K562 (cell line): Measurements from ENCODE around the gene C1QTNF5. TPM values are rescaled to one million over a fixed set of nuclear protein-coding genes. Genes with fewer than 3 reads are reported as not detected.

Source experiments
- ATAC-seq: fragments of 200-7000 bp; cut with Tn5 transposase; 3 replicates; pipeline ENCODE4 v1.9.1; 2020; ENCODE audit warnings: moderate library complexity
- BruUV-seq: library from RNA; stranded (reverse); fragments of 400-500 nt; replicated peaks from 2 replicates; lab custom pipeline; 2021; lab: Mats Ljungman, UMichigan
- CTCF ChIA-PET: fragments of 300-600 bp; formaldehyde crosslinking; extraction: SDS; loops from one replicate; lab custom pipeline; 2021; ENCODE audit warnings: low intra/inter-chr PET ratio; lab: Yijun Ruan, JAX
- POLR2A ChIA-PET: fragments of 300-600, 350-650 bp; sonication (Branson Sonifier 250); formaldehyde crosslinking; extraction: SDS; loops from one replicate; lab custom pipeline; 2021; ENCODE audit warnings: antibody characterized with exemption, inconsistent platforms; lab: Yijun Ruan, JAX
- DNase-seq, 4 experiments: peaks; one replicate each; pipeline versions ENCODE4 v3.0.0 to v3.0.0-alpha.2; 2011 to 2018; ENCODE audit warnings: low spot score in 3 of 4, mixed read lengths in 3 of 4; ENCODE audit errors: extremely low read depth in 1 of 4
- FAIRE-seq: peaks from 2 replicates; lab custom pipeline; 2011; peaks lifted over from hg19 to GRCh38; lab: Jason Lieb, UNC
- H2AFZ ChIP-seq: 2 replicates; pipeline ENCODE4 v1.6.0; 2011; ENCODE audit warnings: low read depth, low read length, control low read depth, inconsistent platforms
- H3K27ac ChIP-seq: fragments of 200-600 bp; 3 replicates; pipeline ENCODE4 v1.8.0; 2011; ENCODE audit warnings: low read depth, mild to moderate bottlenecking, control low read depth, inconsistent platforms, low read length, moderate library complexity, mixed read lengths; ENCODE audit errors: extremely low read depth
- H3K27me3 ChIP-seq, 2 experiments: fragments of 300-600 bp in 1 of 2; 2 replicates in 1 of 2; 3 replicates in 1 of 2; pipeline versions ENCODE4 v1.6.0 to v1.8.0; 2011; ENCODE audit warnings: inconsistent platforms in 2 of 2, low read length in 2 of 2, mild to moderate bottlenecking in 1 of 2, mixed read lengths in 1 of 2, moderate library complexity in 1 of 2; ENCODE audit not compliant: control insufficient read depth in 2 of 2, insufficient read depth in 2 of 2
- H3K36me3 ChIP-seq: fragments of 300-600 bp; 3 replicates; pipeline ENCODE4 v1.8.0; 2011; ENCODE audit warnings: mild to moderate bottlenecking, low read length, inconsistent platforms; ENCODE audit not compliant: control insufficient read depth, insufficient read depth
- H3K4me1 ChIP-seq, 2 experiments: fragments of 200-600 bp in 1 of 2; replicated peaks in 1 of 2; 2 replicates in 1 of 2; 3 replicates in 1 of 2; pipeline versions ENCODE4 v1.5.1 to v1.8.0; 2011; ENCODE audit warnings: inconsistent platforms in 2 of 2, low read length in 2 of 2, mild to moderate bottlenecking in 1 of 2, mixed read lengths in 1 of 2, moderate library complexity in 1 of 2; ENCODE audit not compliant: control insufficient read depth in 2 of 2, insufficient read depth in 2 of 2
- H3K4me2 ChIP-seq: 2 replicates; pipeline ENCODE4 v1.6.1; 2011; ENCODE audit warnings: low read length, control low read depth, inconsistent platforms, mixed read lengths; ENCODE audit not compliant: insufficient read depth
- H3K4me3 ChIP-seq: fragments of 200-600 bp; sonication (generic), shearing (Covaris generic); 2 replicates; pipeline ENCODE4 v1.5.1; 2016; ENCODE audit warnings: control low read depth, inconsistent platforms
- H3K79me2 ChIP-seq: fragments of 200-600 bp; 3 replicates; pipeline ENCODE4 v1.8.0; 2011; ENCODE audit warnings: low read length, inconsistent platforms; ENCODE audit not compliant: control insufficient read depth, insufficient read depth
- H3K9ac ChIP-seq, 2 experiments: 2 replicates each; pipeline versions ENCODE4 v1.6.0 to v1.6.1; 2011; ENCODE audit warnings: low read depth in 2 of 2, low read length in 2 of 2, control low read depth in 1 of 2, inconsistent platforms in 1 of 2, mild to moderate bottlenecking in 1 of 2, mixed read lengths in 1 of 2; ENCODE audit not compliant: insufficient read depth in 1 of 2
- H3K9me1 ChIP-seq: one replicate; pipeline ENCODE4 v1.6.0; 2011; ENCODE audit warnings: inconsistent platforms, mild to moderate bottlenecking, low read length, moderate library complexity; ENCODE audit not compliant: control insufficient read depth, insufficient read depth
- H3K9me3 ChIP-seq: replicated peaks from 2 replicates; pipeline ENCODE4 v1.5.1; 2011; ENCODE audit warnings: low read depth, low read length, inconsistent platforms; ENCODE audit not compliant: control insufficient read depth, insufficient read depth
- H4K20me1 ChIP-seq: replicated peaks from 2 replicates; pipeline ENCODE4 v1.6.1; 2011; ENCODE audit warnings: low read length, inconsistent platforms, mixed read lengths; ENCODE audit not compliant: control insufficient read depth, insufficient read depth
- COPS2 ChIP-seq: fragments of 450-650 bp; conservative IDR thresholded peaks from 2 replicates; pipeline ENCODE4 v1.6.1; 2016; ENCODE audit warnings: mild to moderate bottlenecking, moderate library complexity
- CREM ChIP-seq: IDR thresholded peaks from 2 replicates; pipeline ENCODE4 v1.6.1; 2014; ENCODE audit warnings: antibody characterized with exemption, low read depth
- ETV1 ChIP-seq: fragments of 450-650 bp; conservative IDR thresholded peaks from 2 replicates; pipeline ENCODE4 v1.6.1; 2016; ENCODE audit warnings: missing genetic modification characterization, control low read depth, low read depth, missing compliant biosample characterization
- FOXP1 ChIP-seq: sonication (generic); formaldehyde crosslinking; IDR thresholded peaks from 2 replicates; pipeline ENCODE4 v1.8.0; 2022; ENCODE audit warnings: mild to moderate bottlenecking, missing genetic modification reagents
- KDM4B ChIP-seq, 2 experiments: fragments of 450-650 bp in 1 of 2; sonication (generic) in 1 of 2; IDR thresholded peaks; 2 replicates each; pipeline ENCODE4 v1.6.1; 2016 to 2017; ENCODE audit warnings: borderline replicate concordance in 2 of 2, antibody characterized with exemption in 1 of 2, low read depth in 1 of 2, mild to moderate bottlenecking in 1 of 2
- MTA3 ChIP-seq: fragments of 450-650 bp; formaldehyde crosslinking; IDR thresholded peaks from 2 replicates; pipeline ENCODE4 v1.6.1; 2017; ENCODE audit warnings: mild to moderate bottlenecking, borderline replicate concordance
- NCOA1 ChIP-seq: fragments of 450-650 bp; IDR thresholded peaks from 2 replicates; pipeline ENCODE4 v1.6.1; 2016; ENCODE audit warnings: low read depth
- PREB ChIP-seq: sonication (generic); formaldehyde crosslinking; IDR thresholded peaks from 2 replicates; pipeline ENCODE4 v1.8.1; 2023; ENCODE audit warnings: mild to moderate bottlenecking, missing genetic modification reagents
- TCFL5 ChIP-seq: fragments of 250-450 bp; sonication (Bioruptor Pico); conservative IDR thresholded peaks from 2 replicates; pipeline ENCODE4 v1.6.1; 2021; ENCODE audit warnings: mild to moderate bottlenecking, moderate library complexity, matching md5 sums
- YBX1 ChIP-seq: fragments of 450-650 bp; IDR thresholded peaks from 2 replicates; pipeline ENCODE4 v1.7.1; 2016; ENCODE audit warnings: mild to moderate bottlenecking
- ZNF644 ChIP-seq: fragments of 200-800 bp; sonication (Bioruptor generic); IDR thresholded peaks from 2 replicates; pipeline ENCODE4 v1.6.1; 2016; ENCODE audit warnings: low read depth, missing genetic modification characterization, missing compliant biosample characterization
- WGBS: fragments of 100-300 bp; shearing (Covaris generic); methylation state at CpG from one replicate; pipeline ENCODE4 v1.1.6; 2016; ENCODE audit warnings: low coverage, mixed read lengths; ENCODE audit not compliant: insufficient coverage; ENCODE audit errors: missing lambda C conversion rate; 5-methylcytosine and 5-hydroxymethylcytosine counted together
- in situ Hi-C: fragments of 300-500 bp; cut with MboI; formaldehyde crosslinking; loops from 4 replicates; pipeline ENCODE4 v1.15.0; 2018; ENCODE audit warnings: inconsistent platforms, mixed read lengths
- intact Hi-C: fragments of 100-400 bp; cut with micrococcal nuclease; formaldehyde crosslinking; loops from 2 replicates; pipeline ENCODE4 v1.14.2; 2022
- polyA plus RNA-seq, 8 experiments: library from polyadenylated mRNA; depleted of rRNA in 4 of 8; stranded (reverse) in 5 of 8; unstranded in 3 of 8; fragments of >200 nt; fragmentation: Nextera tagmentation in 2 of 8; fragmentation: Illumina TruSeq in 1 of 8; extraction: Ambion mirVana in 2 of 8; extraction: Trizol in 1 of 8; gene quantifications; 2 replicates each; pipeline versions ENCODE4 v1.2.1 to v1.2.3, GENCODE V29; 2011 to 2014; ENCODE audit warnings: inconsistent platforms in 1 of 8, missing spikeins in 1 of 8
- total RNA-seq, 7 experiments: library from RNA; depleted of rRNA in 6 of 7; stranded (reverse); fragments of >200 nt in 6 of 7; fragmentation: Illumina TruSeq in 2 of 7; extraction: Trizol in 2 of 7; gene quantifications; 2 replicates each; pipeline versions ENCODE4 v1.2.1 to v1.2.3, GENCODE V29; 2011 to 2021; ENCODE audit warnings: low replicate concordance in 1 of 7

C1QTNF5 gene
- total and polyA plus RNA-seq, 9 of the 15 experiments (the other 6 are each of a cell fraction or from before 2014, with no cell fraction given): 0.07 to 0.76 (median 0.24) TPM; not detected in 1

- TF ChIP-seq TCFL5 (CRISPR knock-in tag): no peak
These were observed 22.6 kb upstream of the C1QTNF5 start (continued) for GRCh38 chr11:119363081-119363850.

- Histone ChIP-seq H3K36me3 (peaks cover 22% of the 10 kb centered on the region), H2AFZ (no peak overlapping the region), H4K20me1 (no peaks in the 10 kb centered on the region), H3K9ac (peak overlapping the region in 1 of 2 experiments; percentile 93; a peak in 3 of 4 replicates), H3K9me3 (no peaks in the 10 kb centered on the region), H3K27me3 (no peaks in the 10 kb centered on the region), H3K4me1 (peaks cover 50 to 52% of the 10 kb centered on the region in 2 experiments), H3K27ac (no peak overlapping the region), H3K79me2 (peaks cover 18% of the 10 kb centered on the region; the same call in 2 of the 3 replicates), H3K4me3 (no peak overlapping the region), H3K9me1 (peaks cover 5% of the 10 kb centered on the region), H3K4me2 (peak overlapping the region; percentile 24; the same call in 1 of the 2 replicates)
- in situ Hi-C loops: no loop called here
- no peak for FAIRE-seq
- intact Hi-C loops: no loop called here
- POLR2A ChIA-PET: interaction anchor here (0.6 to 3.0 kb wide), 5 partner anchors 13 to 181 kb away, joined by 3 to 24 read pairs (median 3); no protein-coding TSS in a partner anchor
- TF ChIP-seq ZNF644 (tag) (no peak), KDM4B (IDR thresholded peaks at IDR 0.05; ENCODE audit: borderline replicate concordance in 2 of 2, low read depth in 1 of 2) (no peak), COPS2 (no peak), MTA3 (no peak), FOXP1 (CRISPR knock-in tag) (no peak), ETV1 (tag) (no peak), YBX1 (no peak), PREB (no peak), CREM (no peak), NCOA1 (no peak)
- DNase-seq: no peak
- CTCF ChIA-PET: no interaction called here
- 85% methylated on average over 5 of the region's 5 CpGs for WGBS
- ATAC-seq: no peak
- no TSS peak for BruUV-seq
These were observed 22.0 kb upstream of the C1QTNF5 start for GRCh38 chr11:119362741-119363080.
